HEK293 (cell line): Measurements from ENCODE around the gene EVA1C.

ENCODE experiments used
- KLF7 ChIP-seq: fragments of 450-650 bp; formaldehyde crosslinking; IDR thresholded peaks from 2 replicates; pipeline ENCODE4 v1.5.1; 2016; ENCODE audit warnings: missing biosample characterization, missing genetic modification characterization, borderline replicate concordance
- MYNN ChIP-seq: fragments of 450-650 bp; formaldehyde crosslinking; IDR thresholded peaks from 2 replicates; pipeline ENCODE4 v1.5.1; 2016; ENCODE audit warnings: missing biosample characterization, missing genetic modification characterization, borderline replicate concordance
- ZIC2 ChIP-seq: fragments of 450-650 bp; formaldehyde crosslinking; IDR thresholded peaks from 2 replicates; pipeline ENCODE4 v1.5.1; 2016; ENCODE audit warnings: missing biosample characterization, missing genetic modification characterization

GRCh38 chr21:32508558-32508957 lies 96.1 kb downstream of the EVA1C start:
- no peak for TF ChIP-seq ZIC2 (tag by site-specific recombination)
- no peak for TF ChIP-seq KLF7
- TF ChIP-seq MYNN (tag by site-specific recombination): no peak
